Measurements from ENCODE around the gene IPMK.

GRCh38 chr10:58275261-58275660, 7.6 kb upstream of the IPMK start:
- TF ChIP-seq CTCF (IDR thresholded peaks at IDR 0.05; ENCODE audit: low read depth, low read length, poor library complexity, severe bottlenecking) (no peak), EZH2phosphoT487 (IDR thresholded peaks at IDR 0.05; ENCODE audit: borderline replicate concordance, low read length) (no peak)

Measured in DOHH2 (cell line).